Stimulated activated CD4-positive, alpha-beta T cell treated with anti-CD3 and anti-CD28 coated beads, TNF-alpha, amount 100 ng/mL, for 4 hours (primary cell): Measurements from ENCODE around the gene RSPH9.
A peak's percentile ranks its signal among the peaks of the same experiment; 100 is the strongest.

Source experiments
- DNase-seq, 3 experiments: peaks; one replicate each; pipeline ENCODE4 v3.0.0-alpha.2; 2020; ENCODE audit warnings: low read depth in 3 of 3

The RSPH9 gene, protein sequence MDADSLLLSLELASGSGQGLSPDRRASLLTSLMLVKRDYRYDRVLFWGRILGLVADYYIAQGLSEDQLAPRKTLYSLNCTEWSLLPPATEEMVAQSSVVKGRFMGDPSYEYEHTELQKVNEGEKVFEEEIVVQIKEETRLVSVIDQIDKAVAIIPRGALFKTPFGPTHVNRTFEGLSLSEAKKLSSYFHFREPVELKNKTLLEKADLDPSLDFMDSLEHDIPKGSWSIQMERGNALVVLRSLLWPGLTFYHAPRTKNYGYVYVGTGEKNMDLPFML

GRCh38 chr6:43644940-43645612, at the start of gene RSPH9:
RSPH9 (plus strand) TSS chr6:43645036; CDS start chr6:43645099, 63 bp downstream.
- peak; percentile 34 to 47 (median 44) for DNase-seq

DNA sequence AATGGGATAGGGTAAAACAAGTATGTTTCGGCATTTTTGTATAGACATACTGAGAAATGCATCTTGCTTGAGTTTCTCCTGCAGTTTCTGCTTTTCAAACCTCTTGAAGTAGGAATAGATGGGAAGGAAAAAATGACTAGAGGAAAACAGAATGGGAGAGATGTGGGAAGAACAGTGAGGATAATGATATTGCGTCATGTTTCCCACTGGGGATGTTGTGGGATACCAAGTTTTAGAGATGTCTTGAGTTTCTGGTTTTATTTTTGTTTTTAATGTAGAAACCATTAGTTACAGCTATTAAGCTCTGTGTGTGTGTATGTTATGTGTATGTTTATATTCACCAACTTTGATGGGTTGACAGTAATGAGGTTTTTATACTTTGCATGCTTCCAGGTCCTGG, 44.2 kb upstream of the RSPH9 start:
- no peak for DNase-seq

- DNase-seq = no peak
Observed at GRCh38 chr6:43604174-43604573, 40.7 kb upstream of the RSPH9 start.

- DNase-seq = no peak
Observed at GRCh38 chr6:43606019-43606418, 38.8 kb upstream of the RSPH9 start.

DNA sequence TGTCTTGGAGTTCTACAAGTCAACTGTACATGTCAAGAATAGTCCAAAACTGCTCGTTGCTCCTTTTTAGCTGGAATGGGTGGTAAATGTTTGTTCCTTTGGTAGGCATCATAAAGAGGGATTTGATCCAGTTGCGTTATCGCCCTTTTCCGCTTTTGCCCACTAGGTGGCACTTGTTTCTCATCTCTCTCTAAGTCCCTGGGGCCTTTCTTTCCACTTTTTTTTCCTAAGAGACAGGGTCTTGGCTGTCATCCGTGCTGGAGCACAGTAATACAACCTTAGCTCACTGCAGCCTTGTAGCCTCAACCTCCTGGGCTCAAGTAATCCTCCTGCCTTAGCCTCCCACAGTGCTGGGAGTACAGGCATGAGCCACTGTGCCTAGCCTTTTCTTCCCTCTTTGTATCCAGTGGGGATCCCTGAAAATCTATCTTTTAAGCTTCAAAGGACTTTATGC, 36.5 kb upstream of the RSPH9 start:
- peak; percentile 17 to 37 (median 28) for DNase-seq

DNA sequence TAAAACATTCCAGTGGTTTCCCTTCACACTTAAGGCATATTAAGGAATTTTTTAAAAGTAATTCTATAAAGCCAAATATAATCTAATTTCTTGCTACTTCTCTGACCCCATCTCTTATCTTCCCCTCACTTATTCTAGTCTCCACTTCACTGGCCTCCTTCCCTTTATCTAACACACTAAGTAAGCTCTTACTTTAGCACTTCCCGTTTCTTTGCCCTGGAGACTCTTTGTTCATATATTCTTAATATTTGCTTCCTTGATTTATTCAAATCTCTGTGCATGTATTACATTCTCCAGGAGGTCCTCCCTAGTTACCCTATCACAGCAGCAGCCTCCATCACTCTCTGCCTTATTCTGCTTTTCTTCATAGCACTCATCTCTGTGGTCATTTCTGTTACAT, 36.0 kb upstream of the RSPH9 start:
- no peak for DNase-seq

DNA sequence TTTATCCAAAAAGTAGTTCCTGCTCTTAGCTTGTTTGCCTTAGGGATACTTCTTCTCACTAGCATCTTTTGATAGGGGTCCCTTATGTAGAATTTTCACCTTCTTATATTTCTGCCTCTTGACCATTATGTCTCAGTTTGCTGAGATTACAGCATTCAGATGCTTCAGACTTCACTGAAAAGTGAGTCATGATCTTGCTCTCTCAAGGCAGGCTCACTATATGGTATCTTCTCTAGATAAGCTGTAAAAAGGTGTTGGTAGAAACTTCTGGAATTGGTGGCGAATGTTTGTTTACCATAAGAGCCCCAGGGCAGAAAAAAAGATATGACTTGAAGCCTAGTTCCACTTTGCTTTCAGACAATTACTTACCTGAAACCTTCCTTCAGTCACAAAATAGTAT, 35.4 kb upstream of the RSPH9 start:
- no peak for DNase-seq

DNA sequence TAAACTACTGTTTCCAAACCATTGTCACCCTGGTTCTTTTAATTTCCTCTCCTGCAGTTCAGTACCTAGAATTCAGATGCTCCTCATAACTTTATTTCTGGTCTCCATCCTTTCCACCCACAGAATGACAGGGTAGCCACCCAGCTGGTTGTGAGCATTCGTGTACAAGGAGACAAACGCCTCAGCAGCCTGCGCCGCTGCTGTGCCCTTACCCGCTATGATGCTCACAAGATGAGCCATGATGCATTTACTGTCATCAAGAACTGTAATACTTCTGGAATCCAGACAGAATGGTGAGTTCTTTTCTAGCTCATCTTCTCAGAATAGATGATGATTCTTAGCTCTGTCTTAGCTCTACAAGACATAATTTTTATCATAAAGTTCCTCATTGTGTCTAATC, 34.4 kb upstream of the RSPH9 start:
- no peak for DNase-seq

- no peak for DNase-seq
Observed at GRCh38 chr6:43613721-43614395, 31.0 kb upstream of the RSPH9 start.

GRCh38 chr6:43614396-43614730, 30.5 kb upstream of the RSPH9 start:
- no peak for DNase-seq

DNA sequence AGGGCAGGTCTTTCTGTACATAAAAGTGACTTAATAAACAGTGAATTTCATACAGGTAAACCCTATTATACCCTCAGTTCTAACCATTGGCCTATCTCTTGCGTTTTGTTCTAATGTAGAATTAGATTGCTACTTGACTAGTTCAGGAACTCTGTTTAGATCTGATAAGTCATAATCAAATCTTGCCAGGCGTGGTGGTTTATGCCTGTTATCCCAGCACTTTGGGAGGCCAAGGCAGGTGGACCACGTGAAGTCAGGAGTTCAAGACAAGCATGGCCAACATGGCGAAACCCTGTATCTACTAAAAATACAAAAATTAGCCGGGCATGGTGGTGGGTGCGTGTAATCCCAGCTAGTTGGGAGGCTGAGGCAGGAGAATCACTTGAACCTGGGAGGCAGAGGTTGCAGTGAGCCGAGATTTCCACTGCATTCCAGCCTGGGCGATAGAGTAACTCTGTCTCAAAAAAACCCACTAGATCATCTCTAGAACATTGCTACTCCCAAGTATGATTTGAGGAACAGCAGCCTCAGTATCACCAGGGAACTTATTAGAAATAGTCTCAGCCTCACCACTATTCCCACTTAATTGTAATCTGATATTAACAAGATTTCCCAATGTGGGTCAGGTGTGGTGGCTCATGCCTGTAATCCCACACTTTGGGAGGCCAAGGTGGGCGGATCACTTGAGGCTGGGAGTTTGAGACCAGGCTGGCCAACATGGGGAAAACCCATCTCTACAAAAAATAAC, 27.9 kb upstream of the RSPH9 start:
- DNase-seq = no peak

DNA sequence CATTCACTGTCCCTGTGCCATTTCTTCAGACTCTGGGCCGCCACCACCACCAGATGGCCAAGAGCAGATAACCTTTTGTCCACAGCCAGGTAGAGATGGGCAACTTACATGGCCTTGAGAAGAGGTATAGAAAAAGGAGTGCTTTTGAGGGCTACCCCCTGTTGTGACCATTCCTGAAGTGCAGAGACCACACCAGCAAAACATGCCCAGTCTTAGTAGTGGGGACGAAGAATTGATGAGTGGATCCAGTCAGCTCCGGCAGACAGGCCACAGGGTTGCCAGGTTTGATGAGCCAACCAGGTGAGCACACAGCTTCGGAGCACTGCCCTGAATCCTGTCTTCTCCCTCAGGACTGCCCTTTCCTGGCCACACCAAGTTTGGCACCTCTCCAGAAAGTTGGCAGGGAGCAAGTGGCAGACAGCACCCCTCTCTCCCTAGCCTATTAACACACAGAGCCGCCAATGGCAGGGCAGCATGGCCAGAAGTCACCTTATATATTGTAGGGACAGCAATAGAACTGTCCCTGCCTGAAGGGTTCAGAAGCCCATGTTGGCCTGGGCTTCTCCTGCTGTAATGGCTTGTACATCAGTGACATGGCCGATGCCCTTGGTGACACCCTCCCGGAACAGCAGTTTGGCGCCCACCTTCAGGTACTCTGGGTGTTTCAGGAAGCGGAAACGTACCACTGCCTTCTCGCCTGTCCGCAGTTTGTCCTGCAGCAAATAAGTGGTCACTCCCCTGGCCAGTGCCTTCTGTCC, 23.6 kb upstream of the RSPH9 start:
- no peak for DNase-seq

- no peak for DNase-seq
Observed at GRCh38 chr6:43621836-43622180, 23.0 kb upstream of the RSPH9 start.

- no peak for DNase-seq
Observed at GRCh38 chr6:43622541-43622940, 22.3 kb upstream of the RSPH9 start.

DNA sequence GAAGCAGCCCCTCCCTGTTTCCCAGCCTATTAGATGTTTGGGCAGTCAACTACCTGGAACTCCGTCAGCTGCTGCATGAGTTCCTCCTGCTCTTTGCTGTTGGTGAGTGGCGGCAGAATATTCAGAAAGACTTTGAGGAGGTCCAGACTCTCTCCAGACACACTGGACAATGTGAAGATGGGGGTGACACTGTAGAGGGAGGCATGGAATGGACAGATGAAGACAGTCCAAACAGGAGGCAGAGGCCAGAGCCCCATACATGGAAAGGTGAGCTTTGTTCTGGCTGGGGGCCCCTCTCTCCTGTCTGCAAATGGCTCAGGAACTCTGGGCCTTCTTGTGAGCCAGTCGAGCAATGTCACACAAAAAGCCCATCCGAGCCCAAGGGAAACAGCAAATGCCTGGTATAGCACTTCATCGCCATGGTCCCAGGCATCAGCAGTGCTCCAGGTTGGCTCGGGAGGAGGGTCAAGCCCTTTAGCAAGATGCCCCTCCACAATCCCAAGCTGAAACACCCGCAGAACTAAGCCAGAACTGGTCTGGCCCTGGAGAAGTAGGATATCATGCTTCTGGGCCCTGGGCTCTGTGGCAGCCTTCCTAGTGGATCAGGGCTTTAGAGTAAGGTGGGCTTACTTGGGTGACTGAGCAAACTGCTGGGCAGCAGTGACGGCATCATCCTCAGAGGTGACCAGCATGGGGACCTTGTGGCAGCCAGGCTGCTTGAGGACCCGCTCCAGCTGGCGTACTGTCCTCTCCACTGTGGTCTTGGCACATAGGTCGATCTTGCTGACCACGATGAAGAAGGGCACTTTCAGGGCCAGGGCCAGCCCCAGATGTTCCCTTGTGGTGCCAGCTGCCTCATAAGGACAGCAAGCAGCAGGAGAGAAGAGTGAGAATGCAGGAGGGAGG, 20.7 kb upstream of the RSPH9 start:
- no peak for DNase-seq

DNA sequence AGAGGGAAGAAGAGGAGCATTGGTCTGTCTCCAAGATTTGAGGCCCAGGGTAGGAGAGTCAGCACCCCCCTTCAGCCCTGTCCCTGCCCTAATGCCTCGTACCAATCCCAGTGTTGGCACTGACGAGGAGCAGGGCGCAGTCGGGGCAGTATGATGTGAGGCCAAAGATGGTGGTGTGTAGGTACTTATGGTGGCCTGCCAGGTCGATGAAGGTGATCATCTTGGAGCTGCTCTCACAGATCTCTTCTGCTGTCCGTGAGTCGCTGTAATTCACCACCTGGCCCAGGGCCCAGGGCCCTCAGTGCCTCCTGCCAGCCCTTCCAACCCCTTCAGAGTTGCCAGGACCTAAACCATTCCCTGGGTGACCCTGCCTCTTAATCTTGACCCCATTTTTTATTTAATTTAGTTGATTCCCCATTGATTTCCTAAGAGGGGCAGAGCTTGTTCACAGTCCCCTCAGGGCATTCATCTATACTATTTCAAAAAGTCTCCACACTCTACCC, 20.0 kb upstream of the RSPH9 start:
- no peak for DNase-seq

DNA sequence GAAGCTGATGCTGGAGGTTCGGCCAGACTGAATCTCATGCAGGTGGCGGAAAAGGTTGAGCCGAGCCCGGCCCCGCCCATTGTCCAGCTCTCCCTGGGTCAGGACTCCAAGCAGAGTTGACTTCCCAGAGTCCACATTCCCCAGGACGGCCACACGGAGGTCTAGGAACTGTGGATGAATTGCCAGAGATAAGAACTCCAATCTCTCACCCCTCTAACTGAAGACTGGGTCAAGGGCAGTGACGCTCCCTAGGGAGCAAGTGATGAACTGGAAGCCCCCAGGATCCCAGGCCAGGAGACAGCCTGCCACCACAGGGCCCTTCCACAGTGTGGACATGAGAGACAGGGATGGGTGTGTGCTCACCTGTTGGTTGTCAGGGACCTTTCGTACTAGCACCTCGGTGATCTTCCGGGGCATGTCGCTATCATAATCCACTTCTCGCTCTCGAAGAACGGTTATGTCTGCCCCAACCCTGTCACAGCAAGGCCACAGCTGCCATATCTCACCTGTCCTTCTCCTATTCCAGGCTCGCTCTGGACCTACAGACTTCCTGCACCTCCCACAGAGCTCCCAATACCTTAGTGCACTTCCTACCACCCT, 19.3 kb upstream of the RSPH9 start:
- DNase-seq = no peak

DNA sequence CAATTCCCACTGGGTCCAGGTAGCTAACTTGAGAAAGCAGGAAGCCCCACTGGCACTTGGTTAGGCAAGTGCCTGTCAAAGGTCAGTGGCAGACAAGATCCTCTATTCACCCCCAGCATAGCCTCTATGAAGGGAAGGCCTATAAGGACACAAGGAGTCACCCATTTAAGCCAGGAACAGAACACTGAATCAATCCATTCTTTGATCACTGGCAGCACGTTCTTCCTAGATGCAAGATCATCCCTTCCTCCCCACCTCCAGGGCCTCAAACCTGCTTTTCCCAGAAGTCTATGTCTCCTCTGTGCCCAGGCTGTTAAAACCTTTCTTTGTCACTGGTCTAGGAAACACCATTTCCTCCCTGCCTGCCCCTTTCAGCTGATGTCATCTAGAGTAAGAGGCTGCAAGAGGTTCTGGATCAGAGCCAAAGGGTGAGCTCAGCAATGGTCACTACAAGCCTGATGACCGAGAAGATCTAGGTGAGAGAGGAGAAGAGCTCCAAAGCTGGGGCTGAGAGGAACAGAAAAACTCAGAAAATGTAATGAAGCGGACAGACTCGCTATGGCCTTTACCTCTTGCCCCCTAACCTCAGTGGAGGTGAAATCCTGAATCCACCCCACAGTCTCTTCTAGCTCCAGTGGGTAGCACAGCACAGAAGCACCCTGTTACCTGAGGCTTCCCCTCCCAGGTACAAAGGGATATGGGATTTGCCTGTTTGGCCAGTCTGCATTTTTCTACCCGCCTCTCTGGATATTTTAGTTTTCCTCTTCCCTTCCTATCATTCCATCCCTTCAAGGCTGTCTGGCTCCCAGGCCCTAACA, 17.6 kb upstream of the RSPH9 start:
- DNase-seq = no peak
